Ureter (tissue), 1 donor: ENCODE results near the gene EPM2AIP1. TPM values are rescaled to one million over a fixed set of nuclear protein-coding genes. Genes with fewer than 3 reads are reported as not detected.
"Not testable (repeated sequence)": the region's sequence is repeated elsewhere in the genome, so short reads cannot be mapped to it uniquely, and the experiment has no call there.

Source experiments
- DNase-seq: peaks from one replicate; pipeline ENCODE4 v3.0.0-alpha.2; 2020; ENCODE audit warnings: low spot score
- total RNA-seq: library from RNA; stranded (reverse); gene quantifications from one replicate; pipeline ENCODE4 v1.2.4, GENCODE V29; 2023
- donor health status: DM: yes; HTN: yes; CAD: no.

The EPM2AIP1 gene
- total RNA-seq, 1 donor from 2014 or later = 35.4 TPM

DNA sequence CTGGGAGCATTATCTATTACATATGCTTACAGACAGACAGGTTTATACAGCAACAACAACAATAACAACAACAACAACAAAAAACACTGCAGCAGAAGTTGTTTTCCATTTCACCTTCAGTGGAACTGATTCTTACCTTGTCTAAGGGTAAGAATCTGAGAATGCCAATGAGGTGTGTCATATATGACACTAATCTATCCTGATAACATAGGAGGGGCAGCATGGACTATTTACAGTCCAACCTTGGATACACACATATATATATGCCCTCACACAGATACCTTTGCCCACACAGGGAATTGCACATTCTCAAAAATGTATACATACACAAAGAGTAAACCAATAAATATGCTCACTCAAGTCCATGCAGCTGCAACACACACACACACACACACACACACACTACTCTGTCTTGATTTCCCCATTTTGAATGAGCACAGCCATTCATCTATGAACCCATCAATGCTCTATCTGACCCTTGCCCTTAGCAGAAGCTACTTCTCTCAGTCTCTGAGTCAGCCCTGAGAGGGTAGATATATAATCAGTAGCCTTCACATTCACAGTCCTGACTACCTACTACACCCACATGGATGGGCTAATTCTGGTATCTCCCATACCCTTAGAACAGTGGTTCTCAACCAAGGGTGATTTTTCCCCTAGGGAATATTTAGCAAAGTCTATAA, 38.3 kb downstream of the EPM2AIP1 start:
- no peak for DNase-seq

DNA sequence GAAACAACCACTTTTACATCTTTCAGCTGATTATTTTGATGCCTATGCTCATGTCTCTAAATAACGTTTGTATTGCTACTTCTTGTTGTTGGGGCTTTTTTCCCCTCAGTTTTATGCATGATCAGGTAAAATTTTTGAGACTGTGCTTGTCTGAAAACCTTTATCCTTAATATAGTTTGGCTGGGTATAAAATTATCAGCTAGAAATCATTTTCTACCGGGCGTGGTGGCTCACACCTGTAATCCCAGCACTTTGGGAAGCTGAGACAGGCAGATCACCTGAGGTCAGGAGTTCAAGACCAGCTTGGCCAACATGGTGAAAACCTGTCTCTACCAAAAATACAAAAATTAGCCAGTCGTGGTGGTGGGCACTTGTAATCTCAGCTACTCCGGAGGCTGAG, 45.1 kb downstream of the EPM2AIP1 start:
- DNase-seq = not testable (repeated sequence)

DNA sequence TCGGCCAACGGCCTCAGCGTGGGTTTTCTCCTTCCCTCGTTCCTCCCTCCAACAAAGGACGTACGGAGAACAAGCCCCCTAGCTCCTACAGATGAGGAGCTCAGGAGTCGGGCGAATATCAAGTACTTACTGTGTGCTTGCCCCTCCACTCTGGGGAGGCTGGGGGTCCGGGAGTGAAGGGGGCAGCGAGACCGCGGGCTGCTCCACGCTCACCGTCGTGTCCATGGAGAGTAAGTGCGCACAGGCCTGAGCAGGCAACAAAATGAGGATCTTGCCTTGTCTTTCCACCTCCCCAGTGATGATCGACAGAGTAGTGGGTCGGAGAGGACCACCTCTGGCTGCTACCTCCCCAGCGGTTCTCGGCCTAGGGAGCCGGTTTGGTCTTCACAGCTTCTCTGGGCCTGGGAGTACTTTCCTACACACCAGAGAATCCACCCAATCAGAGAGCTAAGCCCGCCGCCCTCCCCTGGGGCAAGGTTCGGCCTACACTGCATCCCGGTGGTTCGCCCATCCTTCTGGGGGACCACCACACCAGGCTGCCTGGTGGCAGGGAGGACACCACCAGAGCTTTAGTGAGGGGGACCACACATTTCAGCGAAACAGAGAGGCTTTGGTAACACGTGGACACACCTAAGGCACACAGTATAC, 47.5 kb downstream of the EPM2AIP1 start:
- DNase-seq = no peak

DNA sequence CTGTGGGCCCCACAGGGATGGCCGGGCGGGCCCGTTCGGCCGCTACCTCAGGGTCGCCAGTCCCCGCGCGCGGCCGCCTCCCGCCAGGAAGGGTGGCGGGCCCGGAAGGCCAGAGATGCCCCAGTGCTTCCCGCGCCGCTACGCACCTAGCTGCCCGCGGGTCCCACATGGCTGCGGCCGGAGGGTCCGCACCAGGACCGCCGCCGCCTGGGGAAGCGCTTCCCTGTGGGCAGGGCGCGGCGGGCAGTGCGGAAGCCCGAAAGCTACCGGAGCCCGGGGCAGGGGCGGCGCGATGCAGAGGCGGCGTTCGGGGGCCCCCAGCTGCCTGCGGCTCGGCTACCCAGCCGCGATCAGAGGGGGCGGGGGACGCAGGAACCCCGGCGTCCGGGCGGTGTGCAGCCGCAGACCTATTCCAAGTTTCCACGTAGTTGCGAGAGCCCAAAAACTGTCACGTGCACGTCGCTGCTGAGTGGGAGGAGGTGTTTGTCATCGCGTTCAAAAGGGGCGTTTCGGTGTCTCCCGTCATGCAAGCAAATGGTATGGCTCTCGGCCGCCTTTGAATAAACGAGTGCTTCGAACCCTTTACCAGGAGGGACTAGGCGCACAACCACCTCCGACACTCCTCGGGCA, 48.2 kb downstream of the EPM2AIP1 start, which contains the start of gene TRANK1:
Gene TRANK1, minus strand, starts transcription at position 414 of the 630 bp plus-strand sequence. Its CDS starts 245 bp downstream, at position 169.
- peak; percentile 73 for DNase-seq

DNA sequence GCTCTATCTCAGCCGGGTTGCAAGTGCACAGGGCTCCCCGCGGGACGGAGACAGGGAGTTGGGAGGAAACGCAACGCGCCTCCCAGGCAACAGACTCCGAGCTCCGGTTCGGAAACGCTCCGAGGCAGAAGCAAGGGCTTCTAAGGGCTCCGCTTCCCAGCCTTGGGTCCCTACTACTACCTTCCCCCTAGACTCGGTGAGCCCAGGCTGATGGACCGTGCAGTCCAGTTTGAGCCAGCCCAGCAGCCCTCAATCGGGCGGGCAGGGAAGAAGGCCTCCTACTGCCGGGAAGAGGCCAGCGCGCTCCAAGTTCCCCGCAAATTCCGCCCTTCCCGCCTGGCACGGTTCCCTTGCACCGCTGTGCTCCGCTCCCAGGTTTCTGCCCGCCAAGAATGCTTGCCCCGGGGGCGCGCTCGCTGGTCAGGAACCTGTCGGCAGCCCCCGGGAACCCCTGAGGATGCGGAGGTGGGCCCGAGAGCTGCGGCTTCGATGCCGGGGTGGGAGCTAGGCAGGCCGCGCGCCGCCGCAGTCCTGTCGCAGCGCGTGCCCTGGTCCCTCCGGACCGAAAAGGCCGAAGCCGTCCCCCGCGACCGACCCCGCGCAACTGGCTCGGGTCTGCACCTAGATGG, 48.8 kb downstream of the EPM2AIP1 start:
- peak; percentile 67 for DNase-seq

DNA sequence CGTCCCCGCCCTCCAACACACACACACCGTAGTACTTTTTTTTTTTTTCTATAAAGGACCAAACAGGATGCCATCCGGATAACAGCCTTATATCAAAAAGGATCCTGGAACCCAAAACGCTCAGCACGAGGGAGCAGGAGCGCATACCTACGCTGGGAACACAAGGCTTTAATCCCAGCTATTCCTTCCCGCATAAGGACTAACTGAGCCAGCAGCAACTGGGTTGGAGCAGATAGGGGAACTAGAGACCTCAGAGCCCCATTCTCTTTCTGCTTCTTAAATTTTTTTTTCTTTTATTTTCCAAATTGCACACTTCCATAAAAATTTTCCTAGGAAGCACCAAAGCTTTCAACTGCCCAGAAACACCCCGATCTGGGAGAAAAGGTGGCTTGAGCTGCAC, 49.3 kb downstream of the EPM2AIP1 start:
- no peak for DNase-seq

DNA sequence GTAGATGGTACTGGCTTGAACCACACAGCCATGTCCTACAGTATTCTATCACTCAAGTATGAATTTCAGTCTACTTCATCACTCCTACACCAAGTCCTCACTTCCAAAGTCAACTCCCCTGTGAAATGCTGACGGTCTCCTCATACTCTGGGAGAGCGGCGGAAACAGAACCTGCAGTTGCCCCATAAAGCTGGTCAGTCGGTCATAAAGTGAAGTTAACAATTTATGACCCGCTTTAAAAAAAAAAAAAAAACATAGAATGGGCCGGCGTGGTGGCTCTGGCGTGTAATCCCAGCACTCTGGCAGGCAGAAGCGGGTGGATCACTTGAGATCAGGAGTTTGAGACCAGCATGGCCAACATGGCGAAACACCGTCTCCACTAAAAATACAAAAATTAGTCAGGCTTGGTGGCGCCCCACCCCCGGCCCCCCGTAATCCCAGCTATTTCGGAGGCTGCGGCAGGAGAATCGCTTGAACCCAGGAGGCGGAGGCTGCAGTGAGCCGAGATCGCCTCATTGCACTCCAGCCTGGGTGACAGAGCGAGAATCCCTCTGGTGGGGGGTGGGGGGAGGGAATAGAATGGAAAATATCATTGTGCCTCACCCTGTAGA, 50.2 kb downstream of the EPM2AIP1 start:
- no peak for DNase-seq

DNA sequence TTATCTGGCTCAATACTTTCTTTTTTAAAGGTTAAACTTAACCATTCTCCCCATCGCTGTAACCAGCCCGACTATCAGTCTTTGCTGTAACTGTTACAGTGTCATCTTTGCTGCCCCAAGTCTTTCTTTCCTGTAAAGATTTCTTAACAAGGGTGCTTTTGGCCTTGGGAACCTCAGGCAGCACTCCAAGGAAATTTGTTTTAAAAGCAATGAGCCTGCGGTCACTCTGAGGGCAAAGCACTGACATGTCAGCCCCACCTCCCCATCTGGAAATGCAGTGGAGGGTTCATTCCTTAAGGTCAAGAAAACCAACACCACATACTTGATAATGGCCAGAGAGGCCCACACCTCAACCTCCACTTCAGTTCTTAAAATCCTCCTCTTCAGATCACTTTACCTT, 51.3 kb downstream of the EPM2AIP1 start:
- DNase-seq = no peak

DNA sequence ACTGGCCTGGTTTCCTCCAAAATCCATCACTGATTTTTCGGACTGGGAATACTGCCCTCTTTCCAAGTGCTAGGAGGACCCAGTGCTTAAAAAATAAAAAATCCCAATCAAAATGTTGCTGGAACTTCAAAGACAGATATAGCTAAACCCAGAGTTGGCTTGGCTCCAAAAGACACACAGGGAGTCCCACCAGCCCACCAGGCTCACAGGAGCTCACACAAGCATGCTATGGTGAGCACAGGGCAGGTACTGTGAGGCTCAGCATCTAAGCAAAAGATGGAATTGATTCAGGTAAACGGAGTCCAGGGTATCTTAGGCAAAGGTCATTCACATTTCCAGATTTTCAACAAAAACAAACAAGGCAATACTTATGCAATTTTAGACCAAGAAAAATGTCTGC, 51.8 kb downstream of the EPM2AIP1 start:
- DNase-seq = no peak

DNA sequence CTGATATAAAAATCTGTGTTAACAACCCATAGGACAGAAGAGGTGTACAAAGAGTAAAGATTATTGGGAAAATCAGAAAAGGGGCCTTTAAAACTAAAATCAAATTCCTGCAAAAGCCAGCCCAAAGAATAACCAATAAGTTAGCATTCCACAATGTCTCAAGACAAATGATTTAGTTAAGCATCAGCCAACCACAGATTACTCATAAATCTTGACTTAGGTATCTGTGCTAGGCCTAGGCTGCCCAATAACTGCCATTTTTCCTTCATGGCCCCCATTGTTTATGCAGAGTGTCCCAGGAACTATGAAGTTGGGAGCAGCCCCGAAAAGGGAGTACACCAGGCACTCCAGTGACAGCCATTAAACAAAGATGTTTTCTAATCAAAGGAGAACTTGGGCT, 55.4 kb downstream of the EPM2AIP1 start:
- DNase-seq = no peak

Other genes with a start within 250 kb of the EPM2AIP1 start
- not detected for gene DCLK3, start 228.6 kb downstream of the EPM2AIP1 start, total RNA-seq
- gene TRANK1, start 48.1 kb downstream of the EPM2AIP1 start, total RNA-seq = 29.2 TPM
- 42.7 TPM for gene MLH1, start 387 bp upstream of the EPM2AIP1 start, total RNA-seq
- gene LRRFIP2, start 181.5 kb upstream of the EPM2AIP1 start, total RNA-seq = 54.6 TPM